GM19025 (cell line): ENCODE data around the gene ARID1B.
"Not testable (repeated sequence)": the region's sequence is repeated elsewhere in the genome, so short reads cannot be mapped to it uniquely, and the experiment has no call there.

ENCODE experiments used
- ATAC-seq: cut with Tn5 transposase; IDR thresholded peaks from one replicate; pipeline ENCODE4 v1.9.1; 2021; ENCODE audit warnings: mild to moderate bottlenecking, low read depth, moderate library complexity; ENCODE audit not compliant: unreplicated experiment

The ARID1B gene

GRCh38 chr6:157035546-157035945 lies 258.4 kb downstream of the ARID1B start:
- ATAC-seq = no peak

GRCh38 chr6:157036245-157036711 lies 259.1 kb downstream of the ARID1B start:
- ATAC-seq = no peak

GRCh38 chr6:157037165-157037564 lies 260.0 kb downstream of the ARID1B start:
- ATAC-seq = no peak

- no peak for ATAC-seq
Observed at GRCh38 chr6:157038610-157039009, 261.4 kb downstream of the ARID1B start.

- ATAC-seq = not testable (repeated sequence)
Observed at GRCh38 chr6:157039639-157040038, 262.5 kb downstream of the ARID1B start.

- ATAC-seq = no peak
Observed at GRCh38 chr6:157040191-157040590, 263.0 kb downstream of the ARID1B start.

- ATAC-seq = no peak
Observed at GRCh38 chr6:157045831-157046454, 268.8 kb downstream of the ARID1B start.

- no peak for ATAC-seq
Observed at GRCh38 chr6:157046776-157047175, 269.6 kb downstream of the ARID1B start.

GRCh38 chr6:157047328-157047727 lies 270.1 kb downstream of the ARID1B start:
- ATAC-seq = no peak

GRCh38 chr6:157047951-157048350 lies 270.8 kb downstream of the ARID1B start:
- no peak for ATAC-seq

- no peak for ATAC-seq
Observed at GRCh38 chr6:157049133-157049532, 272.0 kb downstream of the ARID1B start.

- no peak for ATAC-seq
Observed at GRCh38 chr6:157050537-157051265, 273.5 kb downstream of the ARID1B start.

- no peak for ATAC-seq
Observed at GRCh38 chr6:157054531-157054979, 277.4 kb downstream of the ARID1B start.

- ATAC-seq = no peak
Observed at GRCh38 chr6:157055863-157056262, 278.7 kb downstream of the ARID1B start.

- ATAC-seq = no peak
Observed at GRCh38 chr6:157056275-157056674, 279.1 kb downstream of the ARID1B start.

GRCh38 chr6:157058574-157058973 lies 281.4 kb downstream of the ARID1B start:
- ATAC-seq = no peak

- ATAC-seq = no peak
Observed at GRCh38 chr6:157059781-157060180, 282.6 kb downstream of the ARID1B start.

GRCh38 chr6:157060440-157060952 lies 283.3 kb downstream of the ARID1B start:
- ATAC-seq = no peak

GRCh38 chr6:157061770-157062594 lies 284.8 kb downstream of the ARID1B start:
- no peak for ATAC-seq

GRCh38 chr6:157063176-157063905 lies 286.2 kb downstream of the ARID1B start:
- ATAC-seq = no peak
